ENCODE measurements around the gene MYBPC3.

GRCh38 chr11:47348859-47349258, 3.6 kb downstream of the MYBPC3 start:
- TF ChIP-seq EZH2 (IDR thresholded peaks at IDR 0.05) (no peak), POLR2AphosphoS5 (IDR thresholded peaks at IDR 0.05; ENCODE audit: borderline replicate concordance, low read depth, low read length) (no peak)
